ENCODE results near the gene LPP.

LPP gene

DNA sequence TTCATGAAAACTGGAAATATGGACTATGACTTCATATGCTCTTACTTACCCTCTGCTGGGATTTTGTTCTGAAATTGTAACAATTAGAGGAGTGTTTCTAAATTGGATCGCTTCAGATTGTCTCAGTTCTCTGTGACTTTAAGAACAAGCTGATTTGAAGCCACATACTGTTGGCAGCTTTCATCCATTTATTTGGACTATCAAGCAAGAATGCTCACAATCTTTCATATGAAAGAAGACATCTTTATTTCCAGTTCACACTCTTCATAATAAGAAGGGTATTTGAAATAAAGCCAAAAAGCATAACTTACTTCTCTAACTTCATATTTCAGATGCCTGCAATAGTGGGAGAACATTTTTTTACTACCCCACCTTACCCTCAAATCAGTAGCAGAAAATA is 526.2 kb downstream of the LPP start:
- Mint-ChIP-seq H3K4me3 (no peak overlapping the region), H3K27me3 (no peaks in the 10 kb centered on the region), H3K4me1 (peaks cover 21% of the 10 kb centered on the region), H3K27ac (no peak overlapping the region), H3K9me3 (peaks cover 0 to 5% of the 10 kb centered on the region in 2 donors)
- DNase-seq (no peak), ATAC-seq (no peak)

DNA sequence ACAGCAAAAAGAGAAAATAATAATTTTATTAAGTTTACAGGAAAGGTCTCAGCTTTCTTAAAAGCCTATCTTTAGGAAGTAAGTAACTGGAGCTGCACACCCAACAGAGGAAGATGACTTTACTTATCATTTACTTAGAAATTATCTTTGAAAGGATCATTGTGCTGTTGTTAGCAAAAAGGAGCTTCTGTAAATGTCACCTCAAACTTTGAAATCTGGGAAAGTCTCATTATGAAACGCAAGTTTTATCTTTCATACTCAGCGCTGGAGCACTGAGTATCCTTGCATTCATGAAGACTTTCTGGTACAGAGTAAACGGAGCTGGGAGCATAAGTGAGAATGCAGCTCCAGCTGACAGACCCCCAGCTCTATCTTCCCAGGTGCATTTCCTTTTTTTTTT is 526.6 kb downstream of the LPP start:
- ATAC-seq: no peak
- H3K27me3 Mint-ChIP-seq: no peaks in the 10 kb centered on the region
- DNase-seq: no peak
- H3K4me3 Mint-ChIP-seq: no peak overlapping the region
- no peak overlapping the region for H3K27ac Mint-ChIP-seq
- peaks cover 0 to 5% of the 10 kb centered on the region in 2 donors for H3K9me3 Mint-ChIP-seq
- H3K4me1 Mint-ChIP-seq: peaks cover 21% of the 10 kb centered on the region

DNA sequence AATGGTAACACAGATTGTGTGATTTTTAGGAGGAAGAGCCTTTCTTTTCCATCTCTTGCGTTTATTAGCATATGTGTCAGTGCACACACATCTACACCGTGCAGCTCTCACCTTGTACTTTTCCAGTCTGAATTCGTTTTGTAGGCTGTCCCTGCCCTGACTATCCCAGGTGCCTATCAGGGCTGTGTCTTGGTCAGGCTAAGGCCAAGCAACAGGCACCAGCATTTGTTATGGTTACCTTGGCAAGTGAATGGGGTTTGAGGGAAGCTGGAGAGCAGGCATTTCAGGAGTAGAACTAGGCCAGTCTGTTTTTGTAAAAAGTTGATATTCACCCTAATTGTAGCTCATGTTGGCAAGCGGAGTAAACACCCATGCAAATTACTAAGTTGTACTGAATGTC is 528.4 kb downstream of the LPP start:
- H3K9me3 Mint-ChIP-seq: peaks cover 0 to 3% of the 10 kb centered on the region in 2 donors
- DNase-seq (no peak), ATAC-seq (no peak)
- no peak overlapping the region for H3K4me3 Mint-ChIP-seq
- H3K27ac Mint-ChIP-seq: no peak overlapping the region
- no peaks in the 10 kb centered on the region for H3K27me3 Mint-ChIP-seq
- H3K4me1 Mint-ChIP-seq: peaks cover 19% of the 10 kb centered on the region

DNA sequence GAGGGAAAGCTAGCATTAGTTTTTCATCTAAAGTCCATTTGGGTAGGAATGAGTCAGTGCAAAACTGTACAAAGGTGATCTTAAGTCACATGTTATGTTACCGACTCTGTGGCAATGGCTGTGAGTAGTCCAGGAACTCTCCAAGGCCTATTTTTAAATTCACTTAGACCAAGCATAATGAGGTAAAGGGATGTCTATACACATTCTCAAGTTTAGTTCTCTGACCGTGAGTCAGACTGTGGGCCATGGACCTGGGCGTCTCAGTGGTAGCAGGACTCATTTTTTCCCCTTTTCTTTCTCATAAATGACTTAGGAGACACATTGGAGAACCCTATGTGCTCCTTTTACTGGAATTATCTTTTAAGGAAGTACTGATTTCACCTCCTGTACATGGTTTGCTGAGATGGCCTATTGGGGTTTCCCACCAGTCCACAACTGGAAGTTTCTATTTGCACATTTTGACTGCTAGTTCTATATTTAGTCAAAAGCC is 529.1 kb downstream of the LPP start:
- H3K4me3 Mint-ChIP-seq: no peak overlapping the region
- no peaks in the 10 kb centered on the region for H3K9me3 Mint-ChIP-seq
- no peaks in the 10 kb centered on the region for H3K27me3 Mint-ChIP-seq
- peak; percentile 98 for ATAC-seq
- peak in 1 of 2 donors; percentile 57 for DNase-seq
- peaks cover 12% of the 10 kb centered on the region for H3K4me1 Mint-ChIP-seq
- peak overlapping the region in 1 of 2 donors; percentile 54 for H3K27ac Mint-ChIP-seq

DNA sequence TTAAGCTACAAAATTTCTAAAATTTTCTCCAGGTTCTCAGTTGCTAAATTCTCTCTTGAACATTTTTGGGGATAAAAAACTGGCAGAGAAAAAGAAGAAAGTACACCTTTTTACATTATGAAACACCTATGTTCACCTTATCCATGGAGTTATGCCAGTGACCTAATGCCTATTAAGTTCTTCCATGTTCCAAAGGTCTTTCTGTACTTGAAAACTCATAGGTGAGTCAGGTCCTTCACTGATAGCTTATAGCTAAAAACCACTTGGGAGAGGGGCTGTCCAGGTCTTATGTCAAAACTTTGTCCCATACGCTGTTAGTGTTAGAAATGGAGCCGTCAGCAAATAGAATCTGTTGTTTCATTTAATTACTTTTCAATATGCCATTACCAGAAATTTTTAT is 530.3 kb downstream of the LPP start:
- H3K9me3 Mint-ChIP-seq: no peaks in the 10 kb centered on the region
- DNase-seq: no peak
- no peaks in the 10 kb centered on the region for H3K27me3 Mint-ChIP-seq
- H3K4me1 Mint-ChIP-seq: peaks cover 15% of the 10 kb centered on the region
- no peak for ATAC-seq
- no peak overlapping the region for H3K4me3 Mint-ChIP-seq
- no peak overlapping the region for H3K27ac Mint-ChIP-seq

DNA sequence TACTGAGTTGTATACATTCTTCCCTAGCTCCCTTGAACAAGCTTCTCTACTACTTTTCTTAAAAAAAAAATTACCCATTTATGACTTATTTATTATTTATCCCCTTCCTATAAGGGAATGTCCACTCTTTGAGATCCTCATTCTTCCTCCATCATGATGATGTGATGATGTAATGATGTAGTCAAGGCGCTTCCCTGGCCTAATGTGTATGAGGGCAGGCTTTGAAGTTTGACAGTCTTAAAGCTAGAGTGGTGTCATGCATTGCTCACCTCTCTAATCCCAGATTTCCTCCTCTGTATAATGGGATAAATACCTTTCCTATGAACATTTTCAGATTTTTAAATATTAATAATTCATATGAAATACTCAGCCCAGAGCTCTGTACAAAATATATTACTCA is 531.8 kb downstream of the LPP start:
- no peak for ATAC-seq
- Mint-ChIP-seq H3K4me3 (no peak overlapping the region), H3K9me3 (no peaks in the 10 kb centered on the region), H3K27me3 (no peaks in the 10 kb centered on the region), H3K27ac (no peak overlapping the region), H3K4me1 (peaks cover 18% of the 10 kb centered on the region)
- no peak for DNase-seq

DNA sequence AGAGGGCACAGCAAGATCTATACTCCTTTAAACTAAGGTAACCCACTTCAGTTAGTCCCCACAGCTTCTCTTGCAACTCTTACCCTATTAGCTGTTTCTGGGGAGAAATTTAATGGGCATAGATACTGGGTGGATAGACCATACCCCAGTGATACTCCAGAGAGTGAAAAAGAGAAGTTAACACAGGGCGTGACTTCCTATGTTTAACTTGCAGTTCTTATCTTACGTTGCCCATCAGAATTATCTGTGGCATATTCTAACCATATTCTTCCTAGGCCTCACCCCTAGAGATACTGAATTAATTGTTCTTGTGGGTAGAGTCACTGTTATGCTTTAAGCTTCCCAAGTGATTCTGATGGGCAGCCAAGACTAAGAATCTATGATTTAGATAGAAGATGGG is 532.4 kb downstream of the LPP start:
- Mint-ChIP-seq H3K4me1 (peaks cover 18% of the 10 kb centered on the region), H3K27me3 (no peaks in the 10 kb centered on the region), H3K27ac (peak overlapping the region in 1 of 2 donors; percentile 5), H3K4me3 (no peak overlapping the region), H3K9me3 (no peaks in the 10 kb centered on the region)
- ATAC-seq (no peak), DNase-seq (no peak)

DNA sequence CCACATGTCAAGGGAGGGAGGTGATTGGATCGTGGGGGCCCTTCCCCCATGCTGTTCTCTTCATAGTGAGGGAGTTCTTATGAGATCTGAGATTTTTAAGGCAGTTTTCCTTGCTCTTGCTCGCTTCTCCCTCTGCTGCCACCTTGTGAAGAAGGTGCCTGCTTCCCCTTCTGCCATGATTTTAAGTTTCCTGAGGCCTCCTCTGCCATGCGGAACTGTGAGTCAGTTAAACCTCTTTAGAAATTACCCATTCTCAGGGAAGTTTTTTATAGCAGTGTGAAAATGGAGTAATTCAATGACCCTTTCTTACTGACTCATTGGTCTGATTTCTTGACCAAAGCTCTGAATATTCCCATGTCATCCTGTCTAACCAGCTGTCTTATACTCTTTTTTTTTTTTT is 533.4 kb downstream of the LPP start:
- H3K4me1 Mint-ChIP-seq: peaks cover 18% of the 10 kb centered on the region
- no peak overlapping the region for H3K27ac Mint-ChIP-seq
- H3K27me3 Mint-ChIP-seq: no peaks in the 10 kb centered on the region
- no peaks in the 10 kb centered on the region for H3K9me3 Mint-ChIP-seq
- no peak overlapping the region for H3K4me3 Mint-ChIP-seq
- ATAC-seq (no peak), DNase-seq (no peak)

DNA sequence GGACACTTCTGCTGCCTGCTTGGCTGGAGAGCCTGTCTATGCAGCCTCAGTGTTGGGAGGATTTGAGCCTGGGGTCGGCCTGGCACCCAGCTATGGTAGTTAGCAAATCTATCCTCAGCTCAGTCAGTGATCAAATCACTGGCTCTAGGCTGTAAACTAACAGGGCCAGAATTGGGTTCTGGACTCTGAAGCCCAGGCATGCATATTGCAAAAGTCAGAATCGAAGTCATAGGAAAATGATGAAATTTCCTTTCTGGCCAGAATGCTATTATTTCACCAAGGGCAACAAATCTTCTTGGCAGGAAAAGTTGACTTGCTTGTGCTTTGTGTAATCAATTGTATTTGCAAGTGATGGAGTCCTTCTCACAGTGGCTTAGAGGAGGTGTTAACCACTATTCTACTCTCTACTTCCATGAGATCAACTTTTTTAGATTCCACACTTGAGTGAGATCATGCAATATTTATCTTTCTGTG is 535.2 kb downstream of the LPP start:
- Mint-ChIP-seq H3K27me3 (no peaks in the 10 kb centered on the region), H3K27ac (no peak overlapping the region), H3K4me3 (no peak overlapping the region), H3K4me1 (peaks cover 8% of the 10 kb centered on the region), H3K9me3 (no peaks in the 10 kb centered on the region)
- DNase-seq: no peak
- ATAC-seq: peak; percentile 80

DNA sequence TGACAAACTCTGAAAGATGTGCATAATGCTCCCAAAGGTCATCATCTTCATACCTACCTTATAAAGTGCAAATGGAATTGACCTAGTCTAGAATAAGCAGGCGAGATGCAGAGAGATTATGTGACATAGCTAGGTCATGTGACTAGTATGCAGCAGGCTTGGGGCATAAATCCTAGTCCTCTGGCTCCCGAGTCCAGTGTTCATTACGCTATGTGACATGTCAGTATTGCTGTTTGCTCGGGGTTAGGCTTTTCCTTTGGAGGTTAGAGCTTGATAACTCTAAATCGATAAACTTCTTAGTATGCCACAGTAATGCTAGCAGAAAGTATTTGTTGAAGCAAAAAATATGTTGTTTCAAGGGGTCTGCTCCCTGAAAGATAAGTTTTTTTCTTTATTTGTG is 536.1 kb downstream of the LPP start:
- no peak overlapping the region for H3K27ac Mint-ChIP-seq
- H3K9me3 Mint-ChIP-seq: no peaks in the 10 kb centered on the region
- H3K4me3 Mint-ChIP-seq: no peak overlapping the region
- ATAC-seq (no peak), DNase-seq (no peak)
- H3K4me1 Mint-ChIP-seq: peaks cover 8% of the 10 kb centered on the region
- H3K27me3 Mint-ChIP-seq: no peaks in the 10 kb centered on the region

DNA sequence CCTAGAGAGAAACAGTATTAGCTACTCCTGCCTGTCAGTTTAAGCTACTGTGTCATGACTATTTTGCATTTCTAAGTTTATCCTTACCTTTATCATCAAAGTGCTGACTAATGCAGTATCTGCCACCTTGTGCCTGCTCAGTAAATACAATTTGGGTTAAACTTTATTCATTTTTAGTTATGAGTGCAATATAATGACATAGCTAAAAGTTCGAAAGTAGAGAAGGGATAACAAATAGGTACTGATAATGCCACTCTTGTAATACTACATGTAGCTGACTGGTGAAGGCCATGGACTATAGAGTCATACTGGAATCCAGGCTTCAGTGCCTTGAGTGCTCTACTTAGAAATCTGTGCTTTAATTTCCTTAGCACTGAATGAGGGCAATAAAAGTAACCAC is 537.0 kb downstream of the LPP start:
- DNase-seq (no peak), ATAC-seq (no peak)
- H3K27ac Mint-ChIP-seq: no peak overlapping the region
- no peak overlapping the region for H3K4me3 Mint-ChIP-seq
- peaks cover 15% of the 10 kb centered on the region for H3K4me1 Mint-ChIP-seq
- no peaks in the 10 kb centered on the region for H3K9me3 Mint-ChIP-seq
- H3K27me3 Mint-ChIP-seq: no peaks in the 10 kb centered on the region

DNA sequence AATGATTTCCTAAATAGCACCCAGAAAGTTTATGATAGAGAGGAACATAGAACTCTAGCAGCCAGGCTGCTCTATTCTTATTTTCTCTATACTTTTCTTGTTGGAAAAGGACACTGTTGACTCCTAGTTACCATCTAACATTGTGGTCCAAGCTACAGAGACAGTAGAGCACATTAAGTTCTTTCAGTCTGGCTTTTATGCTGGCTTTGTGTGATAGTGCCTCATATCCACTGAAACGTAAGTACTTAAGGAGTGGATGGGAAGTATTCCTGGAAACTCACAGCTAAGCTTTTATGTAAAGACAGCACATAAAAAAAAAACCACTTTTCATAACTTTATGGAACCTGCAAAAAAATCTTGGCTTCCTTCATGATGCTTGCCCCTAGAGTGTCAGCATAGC is 537.7 kb downstream of the LPP start:
- ATAC-seq: no peak
- peaks cover 16% of the 10 kb centered on the region for H3K4me1 Mint-ChIP-seq
- H3K27ac Mint-ChIP-seq: no peak overlapping the region
- H3K4me3 Mint-ChIP-seq: no peak overlapping the region
- DNase-seq: no peak
- no peaks in the 10 kb centered on the region for H3K9me3 Mint-ChIP-seq
- no peaks in the 10 kb centered on the region for H3K27me3 Mint-ChIP-seq

DNA sequence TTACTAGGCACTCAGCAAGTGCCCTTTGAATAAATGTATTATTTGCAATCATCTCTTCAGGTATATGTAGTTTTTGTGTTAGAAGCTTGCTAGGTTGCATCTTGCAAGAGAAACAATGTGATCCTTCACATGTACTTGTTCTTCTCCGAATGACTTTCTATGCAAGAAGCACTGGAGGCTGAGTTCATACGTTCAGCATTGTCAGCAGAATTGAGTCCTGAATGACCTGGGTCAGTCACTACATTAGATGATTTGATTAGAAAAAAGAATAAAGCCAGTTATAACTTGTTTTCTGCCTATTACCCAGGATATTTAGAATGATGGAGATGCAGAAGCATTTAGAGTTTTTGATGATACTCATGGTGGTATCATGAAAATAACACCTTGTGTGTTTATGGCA is 538.7 kb downstream of the LPP start:
- Mint-ChIP-seq H3K9me3 (no peaks in the 10 kb centered on the region), H3K27ac (no peak overlapping the region), H3K4me3 (no peak overlapping the region), H3K4me1 (peaks cover 22% of the 10 kb centered on the region), H3K27me3 (no peaks in the 10 kb centered on the region)
- DNase-seq (no peak), ATAC-seq (no peak)

DNA sequence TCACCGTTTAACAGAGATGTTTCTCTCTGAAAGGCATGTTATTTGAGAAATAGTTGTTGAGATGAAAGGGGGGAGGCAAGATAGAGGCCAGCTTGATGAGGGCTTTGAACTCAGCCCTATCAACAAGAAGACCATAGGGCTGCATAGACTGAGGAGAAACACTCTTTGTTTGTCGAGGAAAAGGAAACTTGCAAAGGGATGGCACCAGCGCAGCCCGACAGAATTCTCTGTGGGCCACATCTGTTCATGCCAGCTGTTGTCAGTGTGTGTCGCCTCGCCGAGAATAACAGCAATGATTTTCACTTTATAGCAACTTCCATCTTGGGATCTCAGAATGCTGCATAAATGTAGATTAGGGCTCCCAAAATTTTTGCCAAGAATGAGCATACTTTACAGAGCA is 539.5 kb downstream of the LPP start:
- no peaks in the 10 kb centered on the region for H3K27me3 Mint-ChIP-seq
- DNase-seq (no peak), ATAC-seq (no peak)
- no peak overlapping the region for H3K4me3 Mint-ChIP-seq
- H3K27ac Mint-ChIP-seq: no peak overlapping the region
- no peaks in the 10 kb centered on the region for H3K9me3 Mint-ChIP-seq
- peaks cover 22% of the 10 kb centered on the region for H3K4me1 Mint-ChIP-seq

DNA sequence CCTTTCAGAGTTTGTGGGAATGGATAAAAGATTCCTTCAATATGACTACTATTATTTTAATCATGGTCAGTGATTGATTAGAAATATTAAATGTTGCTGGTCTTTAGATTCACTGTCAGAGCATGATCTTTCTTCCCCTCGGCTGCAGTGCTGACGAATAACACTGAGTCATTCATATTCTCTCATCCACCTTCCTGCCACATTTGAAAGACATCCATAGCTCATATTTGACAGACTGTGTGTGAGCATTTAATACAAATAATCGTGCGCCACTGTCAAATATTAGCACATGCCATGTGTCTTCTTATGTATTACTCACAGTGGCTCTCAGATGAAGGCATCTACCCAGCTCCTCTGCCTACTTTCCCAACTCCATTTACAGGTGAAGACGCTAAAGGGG is 541.3 kb downstream of the LPP start:
- Mint-ChIP-seq H3K27ac (no peak overlapping the region), H3K4me1 (peaks cover 25% of the 10 kb centered on the region), H3K27me3 (no peaks in the 10 kb centered on the region), H3K4me3 (no peak overlapping the region), H3K9me3 (no peaks in the 10 kb centered on the region)
- no peak for ATAC-seq
- DNase-seq: no peak

DNA sequence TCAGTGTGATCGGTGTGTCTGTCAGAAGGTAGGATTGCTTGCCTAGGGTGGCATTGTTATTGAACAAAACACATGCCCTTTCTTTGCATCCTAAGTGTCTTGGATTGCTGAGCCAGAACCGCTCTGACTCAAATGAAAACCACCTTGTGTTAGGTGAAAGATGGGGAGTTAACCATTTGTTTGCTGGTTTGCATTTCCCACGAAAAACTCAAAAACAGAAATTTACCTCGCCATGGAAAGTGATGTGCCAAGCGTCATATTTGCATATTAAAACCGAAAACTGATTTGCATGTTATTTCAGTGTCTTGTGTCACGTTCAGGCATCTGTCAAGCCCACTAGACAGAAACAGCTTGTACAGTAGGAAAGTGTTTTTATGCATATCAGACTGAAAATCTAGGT is 543.2 kb downstream of the LPP start:
- Mint-ChIP-seq H3K27ac (no peak overlapping the region), H3K4me3 (peak overlapping the region in 1 of 2 donors; percentile 35), H3K4me1 (peaks cover 36% of the 10 kb centered on the region), H3K27me3 (no peaks in the 10 kb centered on the region), H3K9me3 (no peaks in the 10 kb centered on the region)
- peak in 1 of 2 donors; percentile 42 for DNase-seq
- peak; percentile 62 for ATAC-seq

DNA sequence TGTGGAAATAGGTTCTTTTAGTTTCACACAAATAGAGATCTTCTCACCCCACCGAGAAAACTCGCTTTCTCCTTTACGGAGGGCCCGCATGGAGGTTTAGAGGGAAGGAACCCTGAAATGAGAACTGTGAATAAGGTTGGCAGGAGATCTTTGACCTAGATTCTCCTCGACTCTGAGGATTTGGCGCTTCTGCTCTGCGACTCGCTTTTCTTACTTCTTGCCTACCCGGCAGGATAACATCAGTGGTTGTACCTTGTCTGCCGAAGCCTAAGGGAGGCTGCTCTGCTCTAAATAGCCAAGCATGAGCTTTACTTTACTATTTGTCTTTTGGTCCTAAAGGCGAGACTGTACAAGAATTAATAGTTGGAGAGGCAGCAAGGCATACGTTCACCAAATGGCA is 544.5 kb downstream of the LPP start:
- DNase-seq: no peak
- peaks cover 36% of the 10 kb centered on the region for H3K4me1 Mint-ChIP-seq
- no peak overlapping the region for H3K27ac Mint-ChIP-seq
- no peaks in the 10 kb centered on the region for H3K9me3 Mint-ChIP-seq
- H3K4me3 Mint-ChIP-seq: no peak overlapping the region
- no peak for ATAC-seq
- no peaks in the 10 kb centered on the region for H3K27me3 Mint-ChIP-seq
